GM23338 (cell line): Measurements from ENCODE around the gene CYYR1.

Source experiments
- CREB1 ChIP-seq: fragments of 250-450 bp; sonication (Bioruptor Pico); IDR thresholded peaks from 2 replicates; pipeline ENCODE4 v1.5.0; 2020; ENCODE audit warnings: low read depth, mild to moderate bottlenecking, moderate library complexity
- CTCF ChIP-seq, 2 experiments: fragments of 200-600 bp in 1 of 2; sonication (generic) in 1 of 2; conservative IDR thresholded peaks; 2 replicates each; pipeline versions ENCODE4 v1.5.1 to v1.6.1; 2016 to 2017; ENCODE audit warnings: antibody characterized with exemption in 2 of 2, low read depth in 2 of 2, mild to moderate bottlenecking in 2 of 2, moderate library complexity in 1 of 2
- ETS1 ChIP-seq: IDR thresholded peaks from 2 replicates; pipeline ENCODE4 v1.6.1; 2016; ENCODE audit warnings: antibody characterized with exemption
- EZH2 ChIP-seq: fragments of 200-600 bp; sonication (generic); IDR thresholded peaks from one replicate; pipeline ENCODE4 v1.8.0; 2017; ENCODE audit warnings: antibody characterized with exemption, mild to moderate bottlenecking, low read depth; ENCODE audit not compliant: unreplicated experiment
- EZH2phosphoT487 ChIP-seq: fragments of 200-600 bp; sonication (generic); IDR thresholded peaks from one replicate; pipeline ENCODE4 v1.8.1; 2018; ENCODE audit warnings: antibody characterized with exemption; ENCODE audit not compliant: unreplicated experiment
- JUNB ChIP-seq: IDR thresholded peaks from one replicate; pipeline ENCODE4 v1.6.1; 2016; ENCODE audit warnings: antibody characterized with exemption; ENCODE audit not compliant: unreplicated experiment
- NANOG ChIP-seq: IDR thresholded peaks from 2 replicates; pipeline ENCODE4 v1.6.1; 2016; ENCODE audit warnings: antibody characterized with exemption, borderline replicate concordance
- POLR2AphosphoS5 ChIP-seq: IDR thresholded peaks from 2 replicates; pipeline ENCODE4 v1.6.1; 2016; ENCODE audit warnings: antibody characterized with exemption, low read depth
- REST ChIP-seq: IDR thresholded peaks from one replicate; pipeline ENCODE4 v1.6.1; 2018; ENCODE audit warnings: antibody characterized with exemption; ENCODE audit not compliant: unreplicated experiment
- STAT1 ChIP-seq: IDR thresholded peaks from one replicate; pipeline ENCODE4 v1.6.1; 2016; ENCODE audit warnings: antibody characterized with exemption; ENCODE audit not compliant: unreplicated experiment
- ZNF114 ChIP-seq: fragments of 250-450 bp; sonication (Bioruptor Pico); IDR thresholded peaks from 2 replicates; pipeline ENCODE4 v1.5.0; 2020; ENCODE audit warnings: mild to moderate bottlenecking, moderate library complexity
- ZNF331 ChIP-seq: fragments of 250-450 bp; sonication (Bioruptor Pico); IDR thresholded peaks from 2 replicates; pipeline ENCODE4 v1.5.0; 2020; ENCODE audit warnings: low read depth, mild to moderate bottlenecking, moderate library complexity

GRCh38 chr21:26508903-26509302, 64.2 kb downstream of the CYYR1 start:
- TF ChIP-seq CTCF (conservative IDR thresholded peaks at IDR 0.05; ENCODE audit: low read depth in 2 of 2) (no peak), REST (no peak), EZH2phosphoT487 (no peak), STAT1 (no peak), EZH2 (no peak), CREB1 (CRISPR knock-in tag) (no peak), POLR2AphosphoS5 (no peak), ZNF114 (CRISPR knock-in tag) (no peak), NANOG (no peak), JUNB (no peak), ETS1 (no peak), ZNF331 (no peak)
